HL-60 (cell line): Measurements from ENCODE around the gene CSNK1G1.
"Not testable (repeated sequence)": the region's sequence is repeated elsewhere in the genome, so short reads cannot be mapped to it uniquely, and the experiment has no call there.

Experiments
- DNase-seq, 2 experiments: peaks; one replicate each; pipeline ENCODE4 v3.0.0-alpha.2; 2010 to 2020; ENCODE audit warnings: low read depth in 1 of 2, low spot score in 1 of 2
- H3K27ac ChIP-seq: fragments of 250-450 bp; sonication (Bioruptor Pico); replicated peaks from 2 replicates; pipeline ENCODE4 v1.5.1; 2020; ENCODE audit warnings: mild to moderate bottlenecking, moderate library complexity
- H3K27me3 ChIP-seq: fragments of 250-450 bp; sonication (Bioruptor Pico); 2 replicates; pipeline ENCODE4 v1.5.1; 2021; ENCODE audit warnings: mild to moderate bottlenecking, moderate library complexity; ENCODE audit not compliant: insufficient read depth, poor library complexity, severe bottlenecking
- H3K4me3 ChIP-seq: replicated peaks from 2 replicates; pipeline ENCODE4 v1.5.1; 2011; ENCODE audit warnings: mild to moderate bottlenecking, control low read depth, low read length; ENCODE audit not compliant: insufficient read depth
- GABPA ChIP-seq: IDR thresholded peaks from 2 replicates; pipeline ENCODE4 v1.6.1; 2012; ENCODE audit warnings: low read depth
- POLR2AphosphoS5 ChIP-seq: IDR thresholded peaks from 2 replicates; pipeline ENCODE4 v1.6.1; 2012; ENCODE audit warnings: low read depth
- SPI1 ChIP-seq: IDR thresholded peaks from 2 replicates; pipeline ENCODE4 v1.6.1; 2012; ENCODE audit warnings: low read depth, mild to moderate bottlenecking, borderline replicate concordance
- TF ChIP-seq, protein P1 (sequence below): IDR thresholded peaks from one replicate; pipeline ENCODE4 v1.5.1; 2011; ENCODE audit warnings: low read length, control low read depth, inconsistent platforms; ENCODE audit not compliant: insufficient read depth
- TF ChIP-seq, protein P2 (sequence below): IDR thresholded peaks from 2 replicates; pipeline ENCODE4 v1.6.1; 2012; ENCODE audit warnings: low read depth; ENCODE audit not compliant: insufficient replicate concordance

Gene CSNK1G1

DNA sequence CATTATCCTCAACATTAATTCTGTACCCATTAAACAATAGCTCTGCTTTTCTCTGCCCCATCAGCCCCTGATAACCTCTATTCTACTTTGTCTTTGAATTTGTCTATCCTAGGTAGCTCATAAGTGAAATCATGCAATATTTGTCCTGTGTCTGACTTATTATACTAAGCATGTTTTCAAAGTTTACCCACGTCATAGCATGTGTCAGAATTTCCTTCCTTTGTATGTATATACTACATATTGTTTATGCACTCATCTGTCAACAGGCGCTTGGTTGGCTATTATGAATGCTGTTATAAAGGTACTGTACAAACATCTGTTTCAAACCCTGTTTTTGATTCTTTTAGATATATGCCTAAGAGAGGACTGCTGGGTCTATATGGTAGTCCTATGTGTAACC, 18.2 kb downstream of the CSNK1G1 start:
- DNase-seq, result no peak
- H3K27ac ChIP-seq, result no peak overlapping the region

GRCh38 chr15:64333986-64334929, 21.7 kb downstream of the CSNK1G1 start:
- Histone ChIP-seq H3K27me3 (no peaks in the 10 kb centered on the region), H3K4me3 (no peak overlapping the region), H3K27ac (no peak overlapping the region)
- TF ChIP-seq POLR2AphosphoS5 (no peak), SPI1 (no peak), GABPA (no peak)
- TF ChIP-seq, protein P1, sequence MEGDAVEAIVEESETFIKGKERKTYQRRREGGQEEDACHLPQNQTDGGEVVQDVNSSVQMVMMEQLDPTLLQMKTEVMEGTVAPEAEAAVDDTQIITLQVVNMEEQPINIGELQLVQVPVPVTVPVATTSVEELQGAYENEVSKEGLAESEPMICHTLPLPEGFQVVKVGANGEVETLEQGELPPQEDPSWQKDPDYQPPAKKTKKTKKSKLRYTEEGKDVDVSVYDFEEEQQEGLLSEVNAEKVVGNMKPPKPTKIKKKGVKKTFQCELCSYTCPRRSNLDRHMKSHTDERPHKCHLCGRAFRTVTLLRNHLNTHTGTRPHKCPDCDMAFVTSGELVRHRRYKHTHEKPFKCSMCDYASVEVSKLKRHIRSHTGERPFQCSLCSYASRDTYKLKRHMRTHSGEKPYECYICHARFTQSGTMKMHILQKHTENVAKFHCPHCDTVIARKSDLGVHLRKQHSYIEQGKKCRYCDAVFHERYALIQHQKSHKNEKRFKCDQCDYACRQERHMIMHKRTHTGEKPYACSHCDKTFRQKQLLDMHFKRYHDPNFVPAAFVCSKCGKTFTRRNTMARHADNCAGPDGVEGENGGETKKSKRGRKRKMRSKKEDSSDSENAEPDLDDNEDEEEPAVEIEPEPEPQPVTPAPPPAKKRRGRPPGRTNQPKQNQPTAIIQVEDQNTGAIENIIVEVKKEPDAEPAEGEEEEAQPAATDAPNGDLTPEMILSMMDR, result no peak
- TF ChIP-seq, protein P2, sequence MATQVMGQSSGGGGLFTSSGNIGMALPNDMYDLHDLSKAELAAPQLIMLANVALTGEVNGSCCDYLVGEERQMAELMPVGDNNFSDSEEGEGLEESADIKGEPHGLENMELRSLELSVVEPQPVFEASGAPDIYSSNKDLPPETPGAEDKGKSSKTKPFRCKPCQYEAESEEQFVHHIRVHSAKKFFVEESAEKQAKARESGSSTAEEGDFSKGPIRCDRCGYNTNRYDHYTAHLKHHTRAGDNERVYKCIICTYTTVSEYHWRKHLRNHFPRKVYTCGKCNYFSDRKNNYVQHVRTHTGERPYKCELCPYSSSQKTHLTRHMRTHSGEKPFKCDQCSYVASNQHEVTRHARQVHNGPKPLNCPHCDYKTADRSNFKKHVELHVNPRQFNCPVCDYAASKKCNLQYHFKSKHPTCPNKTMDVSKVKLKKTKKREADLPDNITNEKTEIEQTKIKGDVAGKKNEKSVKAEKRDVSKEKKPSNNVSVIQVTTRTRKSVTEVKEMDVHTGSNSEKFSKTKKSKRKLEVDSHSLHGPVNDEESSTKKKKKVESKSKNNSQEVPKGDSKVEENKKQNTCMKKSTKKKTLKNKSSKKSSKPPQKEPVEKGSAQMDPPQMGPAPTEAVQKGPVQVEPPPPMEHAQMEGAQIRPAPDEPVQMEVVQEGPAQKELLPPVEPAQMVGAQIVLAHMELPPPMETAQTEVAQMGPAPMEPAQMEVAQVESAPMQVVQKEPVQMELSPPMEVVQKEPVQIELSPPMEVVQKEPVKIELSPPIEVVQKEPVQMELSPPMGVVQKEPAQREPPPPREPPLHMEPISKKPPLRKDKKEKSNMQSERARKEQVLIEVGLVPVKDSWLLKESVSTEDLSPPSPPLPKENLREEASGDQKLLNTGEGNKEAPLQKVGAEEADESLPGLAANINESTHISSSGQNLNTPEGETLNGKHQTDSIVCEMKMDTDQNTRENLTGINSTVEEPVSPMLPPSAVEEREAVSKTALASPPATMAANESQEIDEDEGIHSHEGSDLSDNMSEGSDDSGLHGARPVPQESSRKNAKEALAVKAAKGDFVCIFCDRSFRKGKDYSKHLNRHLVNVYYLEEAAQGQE, result no peak
- no peak for DNase-seq

More for the DNA sequence above, 18.2 kb downstream of the CSNK1G1 start:
- Histone ChIP-seq H3K27me3 (no peaks in the 10 kb centered on the region), H3K4me3 (no peak overlapping the region)
- TF ChIP-seq SPI1 (no peak), GABPA (no peak), POLR2AphosphoS5 (no peak)

DNA sequence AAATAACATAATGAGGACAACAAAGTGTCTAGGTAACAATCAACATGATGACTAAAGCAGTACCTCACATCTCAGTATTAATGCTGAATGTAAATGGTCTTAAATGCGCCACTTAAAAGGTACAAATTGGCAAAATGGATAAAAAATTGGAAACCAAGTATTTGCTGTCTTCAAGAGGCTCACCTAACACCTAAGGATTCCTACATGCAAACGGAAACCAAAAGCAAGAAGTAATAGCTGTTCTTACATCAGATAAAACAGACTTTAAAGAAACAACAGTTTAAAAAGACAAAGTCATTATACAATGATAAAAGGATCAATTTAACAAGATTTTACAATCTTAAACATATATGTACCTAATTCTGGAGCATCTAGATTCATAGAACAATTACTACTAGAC, 22.5 kb downstream of the CSNK1G1 start:
- no peak overlapping the region for H3K27ac ChIP-seq
- no peak for DNase-seq
- TF ChIP-seq, protein P2, result no peak
- no peak for TF ChIP-seq POLR2AphosphoS5
- TF ChIP-seq SPI1, result no peak
- TF ChIP-seq GABPA, result no peak
- TF ChIP-seq, protein P1, result no peak
- H3K4me3 ChIP-seq, result no peak overlapping the region
- no peaks in the 10 kb centered on the region for H3K27me3 ChIP-seq

DNA sequence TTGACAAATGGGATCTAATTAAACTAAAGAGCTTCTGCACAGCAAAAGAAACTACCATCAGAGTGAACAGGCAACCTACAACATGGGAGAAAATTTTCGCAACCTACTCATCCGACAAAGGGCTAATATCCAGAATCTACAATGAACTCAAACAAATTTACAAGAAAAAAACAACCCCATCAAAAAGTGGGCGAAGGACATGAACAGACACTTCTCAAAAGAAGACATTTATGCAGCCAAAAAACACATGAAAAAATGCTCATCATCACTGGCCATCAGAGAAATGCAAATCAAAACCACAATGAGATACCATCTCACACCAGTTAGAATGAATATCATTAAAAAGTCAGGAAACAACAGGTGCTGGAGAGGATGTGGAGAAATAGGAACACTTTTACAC, 24.3 kb downstream of the CSNK1G1 start:
- H3K4me3 ChIP-seq, DNase-seq, H3K27ac ChIP-seq, H3K27me3 ChIP-seq: not testable (repeated sequence)

DNA sequence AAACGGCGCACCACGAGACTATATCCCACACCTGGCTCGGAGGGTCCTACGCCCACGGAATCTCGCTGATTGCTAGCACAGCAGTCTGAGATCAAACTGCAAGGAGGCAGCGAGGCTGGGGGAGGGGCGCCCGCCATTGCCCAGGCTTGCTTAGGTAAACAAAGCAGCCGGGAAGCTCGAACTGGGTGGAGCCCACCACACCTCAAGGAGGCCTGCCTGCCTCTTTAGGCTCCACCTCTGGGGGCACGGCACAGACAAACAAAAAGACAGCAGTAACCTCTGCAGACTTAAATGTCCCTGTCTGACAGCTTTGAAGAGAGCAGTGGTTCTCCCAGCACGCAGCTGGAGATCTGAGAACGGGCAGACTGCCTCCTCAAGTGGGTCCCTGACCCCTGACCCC, 29.0 kb downstream of the CSNK1G1 start:
- not testable (repeated sequence) for H3K4me3 ChIP-seq, DNase-seq, H3K27ac ChIP-seq, H3K27me3 ChIP-seq

GRCh38 chr15:64326458-64326857, 29.5 kb downstream of the CSNK1G1 start:
- DNase-seq, H3K4me3 ChIP-seq, H3K27ac ChIP-seq: not testable (repeated sequence)

More at GRCh38 chr15:64326458-64326857, 29.5 kb downstream of the CSNK1G1 start:
- H3K27me3 ChIP-seq, result not testable (repeated sequence)
